AG04449 (cell line): ENCODE data around the gene ABCB8.
A peak's percentile ranks its signal among the peaks of the same experiment; 100 is the strongest.

ENCODE experiments used
- CTCF ChIA-PET: fragments of 350-600 bp; formaldehyde crosslinking; extraction: SDS; loops from one replicate; lab custom pipeline; 2021; ENCODE audit warnings: antibody characterized with exemption; lab: Yijun Ruan, JAX
- POLR2A ChIA-PET: fragments of 400-600, 350-600 bp; formaldehyde crosslinking; extraction: SDS; loops from one replicate; lab custom pipeline; 2020; ENCODE audit warnings: antibody characterized with exemption, inconsistent platforms; lab: Yijun Ruan, JAX
- DNase-seq: peaks from one replicate; pipeline ENCODE4 v3.0.0-alpha.2; 2010; ENCODE audit warnings: low read depth, low spot score
- H3K4me3 ChIP-seq: 2 replicates; pipeline ENCODE4 v1.5.1; 2011; ENCODE audit warnings: low read depth, mild to moderate bottlenecking, control low read depth, low read length
- CTCF ChIP-seq: IDR thresholded peaks from one replicate; pipeline ENCODE4 v1.5.1; 2011; ENCODE audit warnings: mild to moderate bottlenecking, moderate library complexity, low read length, control low read depth, inconsistent platforms; ENCODE audit not compliant: insufficient read depth; ENCODE audit errors: missing control alignments

Gene ABCB8

GRCh38 chr7:150983893-150984368 lies 44.3 kb upstream of the ABCB8 start:
- DNase-seq, result no peak
- no peak for TF ChIP-seq CTCF
- POLR2A ChIA-PET, result no interaction called here
- no peak overlapping the region for H3K4me3 ChIP-seq
- CTCF ChIA-PET, result interaction anchor here (0.7 to 5.0 kb wide), 17 partner anchors 8 to 139 kb away, joined by 3 to 53 read pairs (median 8); no protein-coding TSS in a partner anchor

- CTCF ChIA-PET, result interaction anchor here (0.7 to 5.0 kb wide), 24 partner anchors 8 to 230 kb away, joined by 3 to 53 read pairs (median 8); no protein-coding TSS in a partner anchor
- TF ChIP-seq CTCF, result peak; percentile 80
- no peak overlapping the region for H3K4me3 ChIP-seq
- POLR2A ChIA-PET, result interaction anchor here (0.5 to 0.6 kb wide), 2 partner anchors 43 to 85 kb away, joined by 3 to 4 read pairs; no protein-coding TSS in a partner anchor
- DNase-seq, result no peak
Observed at GRCh38 chr7:150986099-150986512, 42.1 kb upstream of the ABCB8 start.

GRCh38 chr7:150986556-150986955 lies 41.7 kb upstream of the ABCB8 start:
- ChIA-PET CTCF (interaction anchor here (1.0 to 5.0 kb wide), 16 partner anchors 8 to 176 kb away, joined by 3 to 53 read pairs (median 10); no protein-coding TSS in a partner anchor), POLR2A (interaction anchor here (0.6 kb wide), 1 partner anchor 42 kb away, joined by 4 read pairs; no protein-coding TSS in a partner anchor)
- TF ChIP-seq CTCF, result no peak
- DNase-seq, result no peak
- H3K4me3 ChIP-seq, result no peak overlapping the region

GRCh38 chr7:150988230-150989226 lies 39.7 kb upstream of the ABCB8 start:
- ChIA-PET POLR2A (interaction anchor here (0.7 kb wide), 1 partner anchor 93 kb away, joined by 3 read pairs; the partner anchor contains the start of gene FASTK), CTCF (interaction anchor here (0.8 to 3.5 kb wide), 11 partner anchors 9 to 123 kb away, joined by 3 to 21 read pairs (median 6); no protein-coding TSS in a partner anchor)
- TF ChIP-seq CTCF, result peak; percentile 72
- no peak for DNase-seq
- no peak overlapping the region for H3K4me3 ChIP-seq

GRCh38 chr7:150989456-150989855 lies 38.8 kb upstream of the ABCB8 start:
- TF ChIP-seq CTCF, result no peak
- no peak for DNase-seq
- ChIA-PET CTCF (interaction anchor here (1.1 to 3.5 kb wide), 9 partner anchors 8 to 122 kb away, joined by 3 to 21 read pairs (median 7); no protein-coding TSS in a partner anchor), POLR2A (no interaction called here)
- H3K4me3 ChIP-seq, result no peak overlapping the region
